H1 (cell line): ENCODE measurements around the gene GIN1. TPM values are rescaled to one million over a fixed set of nuclear protein-coding genes. Genes with fewer than 3 reads are reported as not detected.

Experiments
- CTCF ChIA-PET: fragments of 300-600 bp; sonication (Branson Sonifier 250); formaldehyde crosslinking; loops from one replicate; lab custom pipeline; 2021; ENCODE audit not compliant: partially characterized antibody; lab: Charles Lee
- POLR2A ChIA-PET: fragments of 300-600 bp; sonication (Branson Sonifier 250); formaldehyde crosslinking; loops from one replicate; lab custom pipeline; 2021; ENCODE audit warnings: inconsistent platforms; ENCODE audit not compliant: partially characterized antibody; lab: Charles Lee
- DNase-seq, 2 experiments: peaks; one replicate each; pipeline versions ENCODE4 v3.0.0 to v3.0.0-alpha.2; 2010 to 2022; ENCODE audit warnings: low spot score in 2 of 2, low read depth in 1 of 2, mixed read lengths in 1 of 2
- FAIRE-seq: peaks from 2 replicates; lab custom pipeline; 2011; peaks lifted over from hg19 to GRCh38; lab: Jason Lieb, UNC
- H2AFZ ChIP-seq: 2 replicates; pipeline ENCODE4 v1.8.1; 2012; ENCODE audit warnings: low read length, inconsistent platforms
- H2AK5ac ChIP-seq: 2 replicates; pipeline ENCODE4 v1.6.1; 2013; ENCODE audit warnings: low read depth, low read length
- H2BK120ac ChIP-seq: replicated peaks from 2 replicates; pipeline ENCODE3; 2013; ENCODE audit warnings: low read depth, low read length, inconsistent platforms
- H2BK12ac ChIP-seq: 2 replicates; pipeline ENCODE4 v1.6.1; 2013; ENCODE audit warnings: low read depth, low read length
- H2BK15ac ChIP-seq: 2 replicates; pipeline ENCODE4 v1.6.1; 2013; ENCODE audit warnings: low read length
- H2BK20ac ChIP-seq: 2 replicates; pipeline ENCODE4 v1.6.1; 2013; ENCODE audit warnings: low read length
- H2BK5ac ChIP-seq: 2 replicates; pipeline ENCODE4 v1.6.1; 2013; ENCODE audit warnings: low read depth, low read length
- H3K14ac ChIP-seq: 2 replicates; pipeline ENCODE4 v1.6.1; 2013; ENCODE audit warnings: inconsistent platforms; ENCODE audit not compliant: insufficient read length
- H3K18ac ChIP-seq: 2 replicates; pipeline ENCODE4 v1.6.1; 2013; ENCODE audit warnings: low read length; ENCODE audit errors: extremely low read depth
- H3K23ac ChIP-seq: 2 replicates; pipeline ENCODE4 v1.6.1; 2013; ENCODE audit warnings: inconsistent platforms; ENCODE audit not compliant: insufficient read length
- H3K23me2 ChIP-seq: 2 replicates; pipeline ENCODE4 v1.6.1; 2013; ENCODE audit warnings: low read depth, low read length
- H3K27ac ChIP-seq: 2 replicates; pipeline ENCODE4 v1.6.1; 2011; ENCODE audit warnings: low read depth, low read length, inconsistent platforms
- H3K27me3 ChIP-seq, 4 experiments: replicated peaks in 1 of 4; 1 replicate in 1 of 4; 2 replicates in 3 of 4; pipeline versions ENCODE4 v1.6.1 to v1.8.1; 2011 to 2013; ENCODE audit warnings: low read length in 3 of 4, mild to moderate bottlenecking in 3 of 4, inconsistent platforms in 2 of 4, mixed read lengths in 2 of 4, moderate library complexity in 1 of 4; ENCODE audit not compliant: control insufficient read depth in 3 of 4, insufficient read depth in 3 of 4; ENCODE audit errors: extremely low read depth in 1 of 4
- H3K36me3 ChIP-seq, 4 experiments: 2 replicates each; pipeline versions ENCODE4 v1.6.1 to v1.8.1; 2011 to 2013; ENCODE audit warnings: mild to moderate bottlenecking in 4 of 4, low read length in 3 of 4, moderate library complexity in 2 of 4, control low read depth in 1 of 4, inconsistent platforms in 1 of 4; ENCODE audit not compliant: insufficient read depth in 4 of 4, control insufficient read depth in 2 of 4
- H3K4ac ChIP-seq: replicated peaks from 2 replicates; pipeline ENCODE3; 2013; ENCODE audit warnings: low read length, low read depth, mixed read lengths, inconsistent platforms; ENCODE audit not compliant: insufficient read length
- H3K4me1 ChIP-seq, 4 experiments: replicated peaks in 1 of 4; 1 replicate in 1 of 4; 2 replicates in 3 of 4; pipeline versions ENCODE4 v1.6.1 to v1.8.1; 2011 to 2013; ENCODE audit warnings: low read length in 3 of 4, inconsistent platforms in 2 of 4, mixed read lengths in 1 of 4; ENCODE audit not compliant: insufficient read depth in 4 of 4, control insufficient read depth in 3 of 4
- H3K4me2 ChIP-seq, 2 experiments: 2 replicates each; pipeline versions ENCODE4 v1.6.1 to v1.8.1; 2011 to 2013; ENCODE audit warnings: low read depth in 2 of 2, low read length in 2 of 2, control low read depth in 1 of 2, inconsistent platforms in 1 of 2, mild to moderate bottlenecking in 1 of 2; ENCODE audit not compliant: insufficient read depth in 1 of 2
- H3K4me3 ChIP-seq, 4 experiments: fragments of 200-600, 300-600 bp in 1 of 4; sonication (generic), shearing (Covaris generic), sonication (Bioruptor Twin) in 1 of 4; 2 replicates each; pipeline versions ENCODE4 v1.5.1 to v1.8.1; 2011 to 2016; ENCODE audit warnings: low read length in 4 of 4, low read depth in 3 of 4, control low read depth in 2 of 4, inconsistent platforms in 2 of 4, mild to moderate bottlenecking in 2 of 4, mixed read lengths in 1 of 4, moderate library complexity in 1 of 4; ENCODE audit not compliant: insufficient read depth in 2 of 4; ENCODE audit errors: extremely low read depth in 1 of 4
- H3K56ac ChIP-seq: replicated peaks from 2 replicates; pipeline ENCODE3; 2013; ENCODE audit warnings: low read depth, mild to moderate bottlenecking, mixed read lengths, low read length, inconsistent platforms; ENCODE audit not compliant: insufficient read length
- H3K79me1 ChIP-seq: 2 replicates; pipeline ENCODE4 v1.6.1; 2013; ENCODE audit warnings: low read depth, low read length, control low read depth
- H3K79me2 ChIP-seq, 2 experiments: 2 replicates each; pipeline versions ENCODE4 v1.6.1 to v1.8.1; 2012 to 2013; ENCODE audit warnings: low read length in 2 of 2, mild to moderate bottlenecking in 2 of 2, inconsistent platforms in 1 of 2; ENCODE audit not compliant: insufficient read depth in 2 of 2, control insufficient read depth in 1 of 2
- H3K9ac ChIP-seq, 4 experiments: replicated peaks in 1 of 4; 1 replicate in 1 of 4; 2 replicates in 3 of 4; pipeline versions ENCODE4 v1.6.1 to v1.8.1; 2011 to 2013; ENCODE audit warnings: low read depth in 3 of 4, low read length in 3 of 4, control low read depth in 2 of 4, mild to moderate bottlenecking in 2 of 4, moderate library complexity in 2 of 4, inconsistent platforms in 1 of 4; ENCODE audit errors: extremely low read depth in 1 of 4
- H3K9me3 ChIP-seq, 2 experiments: 2 replicates each; pipeline versions ENCODE4 v1.6.1 to v1.8.1; 2012 to 2013; ENCODE audit warnings: mild to moderate bottlenecking in 2 of 2, moderate library complexity in 2 of 2, control low read depth in 1 of 2, inconsistent platforms in 1 of 2, low read depth in 1 of 2, low read length in 1 of 2, mixed read lengths in 1 of 2; ENCODE audit not compliant: insufficient read depth in 2 of 2
- H4K20me1 ChIP-seq, 2 experiments: replicated peaks in 1 of 2; 2 replicates each; pipeline versions ENCODE3 to v1.8.1; 2011 to 2013; ENCODE audit warnings: inconsistent platforms in 2 of 2, low read length in 2 of 2, mild to moderate bottlenecking in 1 of 2; ENCODE audit not compliant: insufficient read depth in 2 of 2, control insufficient read depth in 1 of 2
- H4K5ac ChIP-seq: 2 replicates; pipeline ENCODE4 v1.6.1; 2013; ENCODE audit warnings: low read length, low read depth, mixed read lengths, inconsistent platforms; ENCODE audit not compliant: insufficient read length
- H4K8ac ChIP-seq: 2 replicates; pipeline ENCODE4 v1.8.0; 2013; ENCODE audit warnings: mild to moderate bottlenecking, moderate library complexity, low read length, inconsistent platforms; ENCODE audit not compliant: insufficient read depth; ENCODE audit errors: extremely low read depth
- H4K91ac ChIP-seq: replicated peaks from 2 replicates; pipeline ENCODE3; 2013; ENCODE audit warnings: low read length, mixed read lengths, inconsistent platforms; ENCODE audit not compliant: insufficient read length
- BRCA1 ChIP-seq: IDR thresholded peaks from 2 replicates; pipeline ENCODE4 v1.6.1; 2012; ENCODE audit warnings: low read depth, low read length, improper control_type of control experiment
- CBX5 ChIP-seq: fragments of 300-800, 300-1000 bp; sonication (generic); IDR thresholded peaks from 2 replicates; pipeline ENCODE4 v1.7.1; 2016; ENCODE audit warnings: antibody characterized with exemption, low read length, low read depth
- JUN ChIP-seq: IDR thresholded peaks from 2 replicates; pipeline ENCODE4 v1.6.1; 2011; ENCODE audit warnings: low read depth, mild to moderate bottlenecking, improper control_type of control experiment, low read length
- KDM4A ChIP-seq: IDR thresholded peaks from one replicate; pipeline ENCODE4 v1.7.1; 2012; ENCODE audit warnings: low read depth, mild to moderate bottlenecking, moderate library complexity, low read length, inconsistent platforms; ENCODE audit not compliant: severe bottlenecking
- NRF1 ChIP-seq: IDR thresholded peaks from 2 replicates; pipeline ENCODE4 v1.6.1; 2011; ENCODE audit warnings: mild to moderate bottlenecking, low read depth, low read length, improper control_type of control experiment
- POU5F1 ChIP-seq: IDR thresholded peaks from 2 replicates; pipeline ENCODE4 v1.6.1; 2011; ENCODE audit warnings: low read depth, mild to moderate bottlenecking, low read length, moderate library complexity
- RFX5 ChIP-seq: IDR thresholded peaks from 2 replicates; pipeline ENCODE4 v1.6.1; 2011; ENCODE audit warnings: low read depth, low read length, improper control_type of control experiment, borderline replicate concordance
- RNF2 ChIP-seq: fragments of 200-900, 300-1000 bp; sonication (generic); IDR thresholded peaks from 2 replicates; pipeline ENCODE4 v1.7.1; 2016; ENCODE audit warnings: borderline replicate concordance, low read depth, mild to moderate bottlenecking, antibody characterized with exemption, low read length; ENCODE audit not compliant: poor library complexity, severe bottlenecking; ENCODE audit errors: missing control alignments
- SIX5 ChIP-seq: IDR thresholded peaks from 2 replicates; pipeline ENCODE4 v1.6.1; 2011; ENCODE audit warnings: mild to moderate bottlenecking, low read depth, low read length
- SP1 ChIP-seq: IDR thresholded peaks from 2 replicates; pipeline ENCODE4 v1.6.1; 2011; ENCODE audit warnings: low read depth, low read length
- TAF1 ChIP-seq: IDR thresholded peaks from 2 replicates; pipeline ENCODE4 v1.6.1; 2011; ENCODE audit warnings: mild to moderate bottlenecking, low read depth, low read length
- TEAD4 ChIP-seq: IDR thresholded peaks from 2 replicates; pipeline ENCODE4 v1.6.1; 2012; ENCODE audit warnings: low read depth, low read length, inconsistent platforms, mixed read lengths
- YY1 ChIP-seq: IDR thresholded peaks from 2 replicates; pipeline ENCODE4 v1.6.1; 2011; ENCODE audit warnings: low read depth, mild to moderate bottlenecking, low read length
- WGBS, 2 experiments: shearing (Covaris generic) in 1 of 2; methylation state at CpG; one replicate each; pipeline versions ENCODE4 v1.1.6 to v1.1.7; 2013 to 2015; ENCODE audit warnings: low lambda C conversion rate in 2 of 2, mixed read lengths in 2 of 2, inconsistent platforms in 1 of 2, low coverage in 1 of 2, missing lambda C conversion rate in 1 of 2; ENCODE audit not compliant: insufficient replicate concordance in 2 of 2, insufficient coverage in 1 of 2, insufficient read length in 1 of 2; ENCODE audit errors: extremely low coverage in 1 of 2, missing lambda C conversion rate in 1 of 2; 5-methylcytosine and 5-hydroxymethylcytosine counted together
- polyA plus RNA-seq, 7 experiments: library from polyadenylated mRNA; depleted of rRNA in 3 of 7; stranded (reverse) in 5 of 7; unstranded in 2 of 7; fragments of >200 nt in 5 of 7; fragments of 200-250 nt in 2 of 7; gene quantifications; 1 replicate in 5 of 7; 2 replicates in 1 of 7; 4 replicates in 1 of 7; pipeline versions ENCODE4 v1.2.1 to v1.2.3, GENCODE V29; 2011 to 2013; ENCODE audit warnings: missing spikeins in 2 of 7, mixed read lengths in 2 of 7
- total RNA-seq: library from RNA; stranded (reverse); fragmentation: NEBNext Ultra II Directional; extraction: Animal tissue kit (Norgen Biotek cat#: 25700); gene quantifications from 2 replicates; pipeline ENCODE4 v1.2.1, GENCODE V29; 2021

GIN1 gene
- total and polyA plus RNA-seq, 2 of the 8 experiments (the other 6 are each of a cell fraction or from before 2014, with no cell fraction given): 1.9 to 7.1 TPM

DNA sequence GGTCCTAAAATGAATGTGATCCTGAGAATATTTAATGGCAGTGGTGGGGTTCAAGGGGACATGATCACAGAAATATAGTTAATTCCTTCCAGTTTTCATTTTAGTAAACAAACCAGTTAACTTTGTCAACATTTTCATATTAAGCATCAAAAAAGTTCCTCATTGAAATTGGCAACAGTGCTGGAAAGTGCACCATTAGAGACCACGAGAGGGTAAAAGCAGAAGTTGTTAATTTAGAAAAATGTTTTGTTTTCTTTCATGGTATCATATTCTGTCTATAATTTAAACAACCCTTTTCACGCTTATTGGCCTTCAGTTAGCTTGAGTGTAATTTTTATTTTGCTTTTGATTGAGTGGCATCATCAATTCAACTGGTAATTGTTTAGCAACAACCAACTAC, 11.9 kb downstream of the GIN1 start:
- H3K9ac ChIP-seq: no peak overlapping the region
- 94% methylated on average over 2 of the region's 2 CpGs; no CpG with 5 or more reads in 1 of the 2 experiments for WGBS, 2 experiments
- CTCF ChIA-PET: no interaction called here

More for the DNA sequence above, 11.9 kb downstream of the GIN1 start:
- Histone ChIP-seq H3K79me1 (no peaks in the 10 kb centered on the region), H2BK12ac (no peak overlapping the region), H3K4me2 (no peak overlapping the region), H4K5ac (no peak overlapping the region), H3K4ac (no peak overlapping the region), H3K23ac (no peak overlapping the region), H4K8ac (no peak overlapping the region), H3K27ac (0 out of 2 replicates have a peak overlapping the region, but pooled peaks have one; percentile 9), H2BK20ac (no peak overlapping the region), H3K23me2 (no peaks in the 10 kb centered on the region), H3K9me3 (no peaks in the 10 kb centered on the region), H3K18ac (no peak overlapping the region), H3K14ac (no peak overlapping the region), H4K20me1 (no peaks in the 10 kb centered on the region), H2BK120ac (no peak overlapping the region), H3K79me2 (peaks cover 0 to 12% of the 10 kb centered on the region in 2 experiments; a peak in 2 of 4 replicates), H4K91ac (no peak overlapping the region), H3K56ac (no peak overlapping the region), H2BK15ac (no peak overlapping the region), H2AFZ (no peak overlapping the region), H2AK5ac (no peak overlapping the region), H3K4me3 (no peak overlapping the region), H3K4me1 (no peaks in the 10 kb centered on the region), H2BK5ac (no peak overlapping the region), H3K36me3 (no peaks in the 10 kb centered on the region), H3K27me3 (no peaks in the 10 kb centered on the region)
- DNase-seq: no peak
- TF ChIP-seq JUN (no peak), BRCA1 (no peak), KDM4A (no peak), POU5F1 (no peak), NRF1 (no peak), CBX5 (no peak), RFX5 (no peak), RNF2 (no peak), TAF1 (no peak), SIX5 (no peak), TEAD4 (no peak), SP1 (no peak), YY1 (no peak)
- POLR2A ChIA-PET: interaction anchor here (1.5 kb wide), 1 partner anchor 12 kb away, joined by 9 read pairs; the partner anchor contains the start of genes GIN1 and PPIP5K2
- FAIRE-seq: no peak
